ENCODE results near the gene PTPMT1. TPM values are rescaled to one million over a fixed set of nuclear protein-coding genes. Genes with fewer than 3 reads are reported as not detected.
"Not testable (repeated sequence)": the region's sequence is repeated elsewhere in the genome, so short reads cannot be mapped to it uniquely, and the experiment has no call there.

The PTPMT1 gene
- total RNA-seq, 2 donors from 2014 or later, result 26.9 to 50.1 TPM

DNA sequence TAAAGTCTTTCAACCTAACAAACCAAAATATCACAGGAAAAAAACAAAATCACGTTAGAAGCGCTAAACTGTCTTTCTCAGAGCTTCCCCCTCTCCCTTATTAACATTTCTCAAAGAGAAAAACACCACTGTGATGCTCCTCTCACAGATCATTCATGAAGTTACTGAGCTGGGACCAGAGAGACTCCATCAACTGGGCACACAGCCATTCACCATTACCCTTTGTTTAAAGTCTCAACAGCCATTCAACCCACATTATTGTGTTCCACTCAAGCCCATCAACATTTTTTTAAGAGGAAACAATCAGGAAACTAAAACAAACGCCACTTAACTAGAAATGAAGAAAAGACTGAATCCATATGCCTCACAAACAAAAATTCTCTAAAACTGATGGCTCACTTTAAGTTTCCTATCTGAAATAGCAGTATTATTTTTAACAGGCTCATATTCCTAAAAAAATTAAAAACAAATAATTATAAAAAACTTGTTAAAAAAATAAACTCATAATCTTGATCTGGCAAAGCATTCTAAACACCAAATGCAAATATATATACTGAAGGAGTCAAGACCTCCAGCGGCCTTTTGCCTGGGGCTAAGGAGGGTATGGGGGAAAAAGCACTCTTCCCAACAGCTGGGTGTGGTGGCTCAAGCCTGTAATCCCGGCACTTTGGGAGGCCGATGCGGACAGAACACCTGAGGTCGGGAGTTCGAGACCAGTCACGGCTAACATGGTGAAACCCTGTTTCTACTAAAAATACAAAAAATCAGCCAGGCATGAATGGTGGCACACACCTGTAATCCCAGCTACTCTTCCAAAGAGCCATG, 26.4 kb upstream of the PTPMT1 start:
- Histone ChIP-seq H3K27me3 (no peaks in the 10 kb centered on the region), H3K27ac (no peak overlapping the region), H3K4me1 (peaks cover 0 to 62% of the 10 kb centered on the region in 2 donors), H3K9me3 (no peaks in the 10 kb centered on the region), H3K36me3 (no peaks in the 10 kb centered on the region), H3K4me3 (no peak overlapping the region)
- no peak for DNase-seq (ENCODE audit: low spot score)
- TF ChIP-seq CTCF (IDR thresholded peaks at IDR 0.05), result no peak

GRCh38 chr11:47539681-47540039, 25.7 kb upstream of the PTPMT1 start:
- no peak for TF ChIP-seq CTCF (IDR thresholded peaks at IDR 0.05)
- Histone ChIP-seq H3K4me3 (no peak overlapping the region), H3K27me3 (no peaks in the 10 kb centered on the region), H3K9me3 (no peaks in the 10 kb centered on the region), H3K4me1 (peaks cover 0 to 62% of the 10 kb centered on the region in 2 donors), H3K27ac (no peak overlapping the region), H3K36me3 (no peaks in the 10 kb centered on the region)
- DNase-seq (ENCODE audit: low spot score), result no peak

- H3K4me1 ChIP-seq, result peaks cover 0 to 51% of the 10 kb centered on the region in 2 donors
- no peaks in the 10 kb centered on the region for H3K9me3 ChIP-seq
- H3K27ac ChIP-seq, result no peak overlapping the region
- H3K27me3 ChIP-seq, result no peaks in the 10 kb centered on the region
- TF ChIP-seq CTCF (IDR thresholded peaks at IDR 0.05), result no peak
- H3K36me3 ChIP-seq, result no peaks in the 10 kb centered on the region
- H3K4me3 ChIP-seq, result no peak overlapping the region
- no peak for DNase-seq (ENCODE audit: low spot score)
Observed at GRCh38 chr11:47541070-47541469, 24.3 kb upstream of the PTPMT1 start.

DNA sequence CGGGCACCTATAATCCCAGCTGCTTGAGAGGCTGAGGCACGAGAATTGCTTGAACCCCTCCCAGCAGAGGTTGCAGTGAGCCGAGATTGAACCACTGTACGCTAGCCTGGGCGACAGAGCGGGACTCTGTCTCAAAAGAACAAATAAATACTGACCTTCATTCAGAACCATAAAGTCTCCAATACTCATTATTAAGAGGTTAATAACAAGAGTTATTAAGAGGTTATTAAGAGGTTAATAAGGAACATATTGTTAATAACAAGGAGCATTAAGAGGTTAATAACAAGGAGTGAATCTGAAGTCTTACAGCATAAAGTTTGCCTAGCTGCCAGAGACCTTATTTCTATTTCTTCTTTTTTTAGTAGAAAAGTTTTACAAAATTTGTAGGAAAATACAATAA, 20.1 kb upstream of the PTPMT1 start:
- no peaks in the 10 kb centered on the region for H3K27me3 ChIP-seq
- H3K4me3 ChIP-seq, result no peak overlapping the region
- TF ChIP-seq CTCF (IDR thresholded peaks at IDR 0.05), result no peak
- H3K9me3 ChIP-seq, result no peaks in the 10 kb centered on the region
- no peak overlapping the region for H3K27ac ChIP-seq
- H3K4me1 ChIP-seq, result peaks cover 0 to 18% of the 10 kb centered on the region in 2 donors
- no peaks in the 10 kb centered on the region for H3K36me3 ChIP-seq
- DNase-seq (ENCODE audit: low spot score), result no peak

DNA sequence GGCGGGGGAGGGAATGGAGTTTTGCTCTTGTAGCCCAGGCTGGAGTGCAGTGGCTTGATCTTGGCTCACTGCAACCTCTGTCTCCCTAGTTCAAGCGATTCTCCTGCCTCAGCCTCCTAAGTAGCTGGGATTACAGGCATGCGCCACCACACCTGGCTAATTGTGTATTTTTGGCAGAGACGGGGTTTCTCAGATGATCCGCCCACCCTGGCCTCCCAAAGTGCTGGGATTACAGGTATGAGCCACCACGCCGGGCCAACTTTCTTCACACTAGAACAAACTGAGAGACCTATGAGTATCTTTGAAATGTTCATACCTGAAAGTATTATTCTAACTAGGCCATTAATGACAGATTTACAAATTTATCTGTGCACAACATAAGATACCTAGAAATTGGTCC, 19.1 kb upstream of the PTPMT1 start:
- not testable (repeated sequence) for H3K36me3 ChIP-seq; H3K9me3 ChIP-seq; H3K4me3 ChIP-seq; H3K27ac ChIP-seq; DNase-seq (ENCODE audit: low spot score); H3K27me3 ChIP-seq
- peaks cover 0 to 16% of the 10 kb centered on the region in 2 donors for H3K4me1 ChIP-seq

DNA sequence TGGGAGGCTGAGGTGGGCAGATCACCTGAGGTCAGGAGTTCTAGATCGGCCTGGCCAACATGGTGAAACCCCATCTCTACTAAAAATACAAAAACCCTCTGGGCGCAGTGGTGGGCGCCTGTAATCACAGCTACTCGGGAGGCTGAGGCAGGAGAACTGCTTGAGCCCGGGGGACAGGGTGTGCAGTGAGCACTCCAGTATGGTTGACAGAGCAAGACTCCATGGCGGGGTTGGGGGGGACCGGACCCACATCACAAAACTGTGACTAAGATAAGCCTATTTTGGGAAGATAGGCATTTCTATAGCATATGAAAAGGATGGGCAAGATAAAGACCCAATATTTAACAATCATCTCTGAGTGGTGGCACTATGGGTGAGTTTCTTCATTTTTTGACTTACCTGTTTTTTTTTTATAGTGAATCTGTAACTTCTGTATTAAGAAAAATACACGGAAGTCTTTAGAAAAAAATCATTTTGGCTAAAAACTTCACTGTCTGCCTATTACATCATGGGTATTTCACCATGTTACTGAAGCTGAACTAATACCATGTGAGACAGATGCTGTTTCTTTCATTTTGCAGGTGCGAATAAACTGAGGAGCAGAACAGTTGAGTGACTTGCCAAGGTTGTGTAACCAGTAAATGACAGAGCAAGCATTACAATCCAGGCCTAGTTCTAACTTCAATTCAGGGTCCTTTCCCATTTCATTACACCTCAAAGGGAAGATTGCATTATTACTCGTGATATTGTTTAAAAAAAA, 14.9 kb upstream of the PTPMT1 start:
- H3K27me3 ChIP-seq, result no peaks in the 10 kb centered on the region
- no peak overlapping the region for H3K27ac ChIP-seq
- H3K9me3 ChIP-seq, result no peaks in the 10 kb centered on the region
- H3K4me1 ChIP-seq, result peaks cover 0 to 24% of the 10 kb centered on the region in 2 donors
- H3K36me3 ChIP-seq, result no peaks in the 10 kb centered on the region
- DNase-seq (ENCODE audit: low spot score), result no peak
- H3K4me3 ChIP-seq, result no peak overlapping the region
- TF ChIP-seq CTCF (IDR thresholded peaks at IDR 0.05), result no peak
